Uterine smooth muscle cell (primary cell): ENCODE results near the gene REN. TPM values are rescaled to one million over a fixed set of nuclear protein-coding genes. Genes with fewer than 3 reads are reported as not detected.

Experiments used
- total RNA-seq: library from RNA; depleted of rRNA; stranded (reverse); fragments of >200 nt; gene quantifications from 2 replicates; pipeline ENCODE4 v1.2.3, GENCODE V29; 2014

The REN gene
- 0.62 and 0.77 TPM in 2 replicates for total RNA-seq

DNA sequence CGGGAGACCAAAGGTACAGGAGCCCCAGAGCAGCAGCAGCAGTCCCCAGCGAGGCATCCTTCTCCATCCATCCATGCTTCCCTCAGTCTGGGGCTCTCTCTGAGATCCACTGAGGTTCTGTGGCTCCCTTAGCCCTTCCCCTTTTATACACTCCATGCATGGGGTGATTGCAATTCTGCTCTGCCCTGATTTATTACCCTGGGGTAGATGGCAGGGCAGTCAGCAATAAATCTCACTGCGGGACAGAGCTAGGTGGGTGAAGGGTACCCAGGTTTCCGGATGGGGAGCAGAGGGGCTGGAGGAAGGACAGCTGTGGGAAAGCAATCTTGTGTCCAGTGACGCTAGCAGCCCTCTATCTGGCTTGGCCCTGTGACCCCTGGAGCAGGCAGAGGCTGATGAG lies at the start of gene REN:
Gene REN, minus strand, starts transcription at position 119 of the 400 bp plus-strand sequence. Its CDS starts 44 bp downstream, at position 75.

GRCh38 chr1:204213668-204214662 lies 47.8 kb upstream of the REN start, which contains the start of gene GOLT1A:
GOLT1A (minus strand) TSS chr1:204213988; CDS start chr1:204213906, 82 bp downstream.

DNA sequence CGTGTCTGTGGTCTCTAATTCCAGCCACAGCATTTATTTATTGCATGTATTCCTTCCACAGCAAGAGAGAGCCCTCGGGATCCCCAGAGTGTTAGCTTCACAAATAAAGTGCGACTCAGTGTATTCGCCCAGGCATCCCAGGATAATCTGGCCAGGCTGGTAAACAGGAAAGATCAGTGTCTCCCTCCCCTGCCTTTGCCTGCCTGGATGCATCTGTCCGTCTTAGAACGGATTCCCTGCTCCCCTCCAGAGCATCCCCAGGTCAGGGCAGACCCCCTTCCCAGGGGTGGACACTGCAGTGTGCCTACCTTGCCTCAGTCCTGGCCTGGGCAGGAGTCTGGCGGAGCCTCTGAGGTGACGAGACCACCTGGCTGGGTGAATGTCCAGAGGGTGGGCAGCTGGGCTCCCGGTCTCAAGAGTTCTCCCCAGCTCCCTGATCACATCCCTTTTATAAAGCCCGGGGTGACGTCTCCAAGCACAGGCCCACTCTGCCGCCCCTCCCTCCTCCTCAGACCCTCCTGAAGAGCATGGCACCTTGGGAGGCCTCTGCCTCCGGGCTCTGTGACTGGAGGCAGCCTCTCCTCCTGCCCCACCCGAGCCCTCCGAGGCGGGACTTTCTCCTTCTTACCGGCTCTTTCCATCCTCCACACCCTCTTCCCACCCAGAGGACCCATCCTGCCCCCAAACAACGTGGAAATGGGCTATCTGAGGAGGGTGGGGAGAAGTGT lies 30.1 kb upstream of the REN start, which contains the start of gene KISS1:
Gene KISS1, minus strand, starts transcription at position 424 of the 728 bp plus-strand sequence. CDS start 3,615 bp downstream, outside the sequence.

DNA sequence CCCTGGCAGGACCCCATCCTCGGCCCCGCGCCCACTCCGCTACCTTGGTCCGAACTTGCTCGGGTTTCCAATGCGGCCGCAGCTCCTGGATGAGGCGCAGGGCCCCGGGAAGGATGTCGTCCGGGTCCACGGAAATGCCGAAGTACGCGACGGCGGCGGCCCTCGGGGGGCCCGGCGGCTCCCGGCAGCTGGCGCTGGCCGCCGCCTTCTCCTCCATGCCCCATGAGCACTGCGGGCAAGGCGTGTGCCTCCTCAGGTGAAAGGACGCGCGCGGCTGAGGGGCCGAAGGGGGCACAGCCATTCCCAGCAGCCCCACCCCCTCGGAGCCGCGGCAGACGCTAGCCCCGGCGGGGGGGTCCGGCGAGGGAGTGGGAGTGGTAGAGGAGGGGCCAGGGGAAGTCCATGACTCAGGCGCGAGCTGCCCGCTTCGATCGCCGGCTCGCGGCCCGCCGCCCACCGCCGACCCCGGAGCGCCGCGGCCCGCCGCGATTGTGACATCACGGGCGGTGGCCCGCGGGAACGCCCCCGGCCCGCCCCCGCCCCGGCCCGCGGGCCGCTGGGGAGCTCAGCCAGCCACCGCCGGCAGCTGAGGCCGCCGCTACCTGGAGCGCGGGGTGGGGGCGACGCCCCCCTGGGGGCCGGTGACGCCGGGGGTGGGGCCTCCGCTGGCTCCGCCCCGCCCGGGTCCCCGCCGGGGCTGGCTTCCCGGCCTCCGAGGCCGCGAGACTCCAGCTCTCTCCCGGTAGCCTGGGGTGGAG lies 14.4 kb downstream of the REN start, which contains the start of gene ETNK2:
Gene ETNK2, minus strand, starts transcription at position 493 of the 758 bp plus-strand sequence. Its CDS starts 192 bp downstream, at position 301.

Other genes starting within 250 kb of the REN start
- 3.0 and 4.5 TPM in 2 replicates for gene SOX13, start 93.2 kb downstream of the REN start, total RNA-seq
- 7.9 and 10.0 TPM in 2 replicates for gene ETNK2, start 14.3 kb downstream of the REN start, total RNA-seq
- 0.22 and 0.37 TPM in 2 replicates for gene KISS1, start 30.2 kb upstream of the REN start, total RNA-seq
- not detected in 2 replicates for gene GOLT1A, start 47.7 kb upstream of the REN start, total RNA-seq
- gene PLEKHA6, start 193.6 kb upstream of the REN start, total RNA-seq: 1.2 and 1.6 TPM in 2 replicates
- gene PPP1R15B, start 245.5 kb upstream of the REN start, total RNA-seq: 29.1 and 33.1 TPM in 2 replicates